ENCODE measurements around the gene CFDP1.

DNA sequence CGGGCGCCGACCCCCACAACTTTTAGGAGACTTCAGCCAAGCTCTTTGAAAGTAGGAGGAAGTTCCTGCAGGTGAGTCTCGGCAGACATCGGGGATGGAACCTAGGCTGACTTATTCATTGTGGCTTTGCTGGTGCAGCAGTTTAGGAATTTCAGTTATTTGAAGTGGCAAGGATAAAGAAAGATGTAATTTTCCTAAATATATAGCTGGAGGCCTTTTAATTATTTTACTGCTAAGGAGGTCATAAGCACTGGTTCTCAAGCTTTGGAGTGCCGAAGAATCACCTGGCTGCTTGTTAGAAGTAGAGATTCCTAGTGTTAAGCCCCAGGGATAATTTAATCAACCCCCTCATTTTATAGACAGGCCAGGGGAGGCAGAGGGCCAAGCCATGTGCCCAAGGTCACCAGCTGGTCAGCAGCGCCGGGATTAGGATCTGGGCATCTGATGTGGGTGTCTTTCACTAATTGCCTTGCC, 152.9 kb downstream of the CFDP1 start:
- no peak for TF ChIP-seq CTCF (IDR thresholded peaks at IDR 0.05; ENCODE audit: low read depth, low read length, poor library complexity, severe bottlenecking)
- TF ChIP-seq EZH2phosphoT487 (IDR thresholded peaks at IDR 0.05; ENCODE audit: borderline replicate concordance, low read length) = no peak

Data from DOHH2 (cell line).